ENCODE measurements around the gene NPBWR2.

Gene NPBWR2

GRCh38 chr20:64056639-64056888, 50.8 kb downstream of the NPBWR2 start:
- H3K4me3 ChIP-seq (replicated peaks in 1 of 2; ENCODE audit: low read depth in 2 of 2, low read length in 2 of 2): no peak overlapping the region
- no peak for DNase-seq (ENCODE audit: low read depth in 2 of 2)
- no peak for TF ChIP-seq CTCF (IDR thresholded peaks at IDR 0.05; ENCODE audit: low read depth, low read length)

DNA sequence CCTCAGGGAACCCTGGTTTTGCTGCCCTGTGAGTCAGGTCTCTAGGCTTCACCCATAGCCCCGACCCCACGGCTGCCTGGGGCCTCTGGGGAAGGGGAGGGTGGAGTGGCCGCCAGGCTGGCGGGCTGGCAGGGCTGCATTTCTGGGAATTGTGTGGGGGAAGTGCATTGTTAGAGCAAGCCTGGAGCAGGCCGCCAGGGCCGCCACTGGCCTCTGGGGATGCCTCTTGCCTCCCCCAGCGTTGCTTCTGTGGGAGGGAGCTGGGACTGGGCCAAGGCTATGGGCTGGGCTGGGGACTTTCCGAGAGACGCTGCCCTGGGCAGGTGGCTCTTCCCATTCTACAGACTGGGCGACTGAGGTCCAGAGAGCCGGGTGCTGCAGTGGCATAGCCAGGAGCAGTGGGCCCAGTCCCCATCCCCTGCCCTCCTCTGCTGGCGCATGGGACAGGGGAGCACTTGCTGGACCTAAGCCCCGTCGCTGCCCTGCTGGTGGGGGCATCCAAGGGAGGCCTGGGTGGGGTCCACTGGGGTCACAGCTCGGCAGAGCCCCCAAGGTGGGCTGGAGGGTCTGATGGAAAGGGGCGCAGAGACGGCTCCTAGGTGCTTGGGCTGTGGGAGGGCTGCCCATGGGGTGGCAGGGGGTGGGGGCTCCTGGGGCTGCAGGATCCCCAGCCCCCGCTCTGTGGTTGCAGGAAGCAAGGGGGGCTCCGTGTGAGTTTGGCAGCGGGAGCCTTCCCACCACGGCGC, 51.3 kb downstream of the NPBWR2 start:
- no peak overlapping the region for H3K4me3 ChIP-seq (replicated peaks in 1 of 2; ENCODE audit: low read depth in 2 of 2, low read length in 2 of 2)
- TF ChIP-seq CTCF (IDR thresholded peaks at IDR 0.05; ENCODE audit: low read depth, low read length): no peak
- peak; percentile 58 to 84 for DNase-seq (ENCODE audit: low read depth in 2 of 2)

GRCh38 chr20:64055396-64055892, 51.9 kb downstream of the NPBWR2 start:
- no peak for DNase-seq (ENCODE audit: low read depth in 2 of 2)
- no peak for TF ChIP-seq CTCF (IDR thresholded peaks at IDR 0.05; ENCODE audit: low read depth, low read length)
- no peak overlapping the region for H3K4me3 ChIP-seq (replicated peaks in 1 of 2; ENCODE audit: low read depth in 2 of 2, low read length in 2 of 2)

GRCh38 chr20:64053841-64054661, 53.3 kb downstream of the NPBWR2 start:
- H3K4me3 ChIP-seq (replicated peaks in 1 of 2; ENCODE audit: low read depth in 2 of 2, low read length in 2 of 2): peak overlapping the region in 1 of 2 donors; percentile 4
- DNase-seq (ENCODE audit: low read depth in 2 of 2): peak; percentile 25 to 94
- peak; percentile 9 for TF ChIP-seq CTCF (IDR thresholded peaks at IDR 0.05; ENCODE audit: low read depth, low read length)

All from cardiac fibroblast (primary cell).